ENCODE results near the gene HDAC4.

The HDAC4 gene

GRCh38 chr2:239275044-239275685 lies 125.7 kb downstream of the HDAC4 start:
- peak; percentile 62 for DNase-seq (ENCODE audit: low spot score)
- in situ Hi-C loops (cut with MboI; ENCODE audit: low pct_unique_long_range_greater_than_20kb, low sequenced_read_pairs, unreplicated experiment), result no loop called here
- TF ChIP-seq CTCF (IDR thresholded peaks at IDR 0.05; ENCODE audit: extremely low read depth, insufficient read depth, missing control alignments), result no peak

- DNase-seq (ENCODE audit: low spot score), result no peak
- in situ Hi-C loops (cut with MboI; ENCODE audit: low pct_unique_long_range_greater_than_20kb, low sequenced_read_pairs, unreplicated experiment), result no loop called here
- TF ChIP-seq CTCF (IDR thresholded peaks at IDR 0.05; ENCODE audit: extremely low read depth, insufficient read depth, missing control alignments), result no peak
Measured at GRCh38 chr2:239274391-239275043, 126.3 kb downstream of the HDAC4 start.

GRCh38 chr2:239273280-239274234 lies 127.3 kb downstream of the HDAC4 start:
- no peak for DNase-seq (ENCODE audit: low spot score)
- no peak for TF ChIP-seq CTCF (IDR thresholded peaks at IDR 0.05; ENCODE audit: extremely low read depth, insufficient read depth, missing control alignments)
- in situ Hi-C loops (cut with MboI; ENCODE audit: low pct_unique_long_range_greater_than_20kb, low sequenced_read_pairs, unreplicated experiment), result no loop called here

GRCh38 chr2:239272626-239273025 lies 128.2 kb downstream of the HDAC4 start:
- in situ Hi-C loops (cut with MboI; ENCODE audit: low pct_unique_long_range_greater_than_20kb, low sequenced_read_pairs, unreplicated experiment), result no loop called here
- no peak for DNase-seq (ENCODE audit: low spot score)
- TF ChIP-seq CTCF (IDR thresholded peaks at IDR 0.05; ENCODE audit: extremely low read depth, insufficient read depth, missing control alignments), result no peak

GRCh38 chr2:239271882-239272281 lies 128.9 kb downstream of the HDAC4 start:
- no peak for TF ChIP-seq CTCF (IDR thresholded peaks at IDR 0.05; ENCODE audit: extremely low read depth, insufficient read depth, missing control alignments)
- in situ Hi-C loops (cut with MboI; ENCODE audit: low pct_unique_long_range_greater_than_20kb, low sequenced_read_pairs, unreplicated experiment), result no loop called here
- no peak for DNase-seq (ENCODE audit: low spot score)

- no peak for TF ChIP-seq CTCF (IDR thresholded peaks at IDR 0.05; ENCODE audit: extremely low read depth, insufficient read depth, missing control alignments)
- DNase-seq (ENCODE audit: low spot score), result no peak
- in situ Hi-C loops (cut with MboI; ENCODE audit: low pct_unique_long_range_greater_than_20kb, low sequenced_read_pairs, unreplicated experiment), result no loop called here
Measured at GRCh38 chr2:239271471-239271870, 129.3 kb downstream of the HDAC4 start.

Measured in GM13977 (cell line).